Osteoblast (primary cell): ENCODE measurements around the gene ATP6V1G1. TPM values are rescaled to one million over a fixed set of nuclear protein-coding genes. Genes with fewer than 3 reads are reported as not detected.
"Not testable (repeated sequence)": the region's sequence is repeated elsewhere in the genome, so short reads cannot be mapped to it uniquely, and the experiment has no call there.

Source experiments
- DNase-seq: peaks from one replicate; pipeline ENCODE4 v3.0.0; 2011; ENCODE audit warnings: low spot score, mixed read lengths; ENCODE audit not compliant: insufficient read length; ENCODE audit errors: missing footprints
- H2AFZ ChIP-seq: 2 replicates; pipeline ENCODE4 v1.6.0; 2011; ENCODE audit warnings: mild to moderate bottlenecking, low read length
- H3K27ac ChIP-seq: 2 replicates; pipeline ENCODE4 v1.5.1; 2011; ENCODE audit warnings: mild to moderate bottlenecking, low read depth, low read length, moderate library complexity
- H3K27me3 ChIP-seq: 2 replicates; pipeline ENCODE4 v1.6.0; 2012; ENCODE audit warnings: mild to moderate bottlenecking, control low read depth, inconsistent platforms, low read length, moderate library complexity; ENCODE audit not compliant: insufficient read depth
- H3K36me3 ChIP-seq: 2 replicates; pipeline ENCODE4 v1.5.1; 2011; ENCODE audit warnings: mild to moderate bottlenecking, low read length, control low read depth, moderate library complexity; ENCODE audit not compliant: insufficient read depth
- H3K4me1 ChIP-seq: 2 replicates; pipeline ENCODE4 v1.5.1; 2011; ENCODE audit warnings: mild to moderate bottlenecking, low read length, control low read depth, moderate library complexity; ENCODE audit not compliant: insufficient read depth
- H3K4me2 ChIP-seq: 2 replicates; pipeline ENCODE4 v1.6.0; 2011; ENCODE audit warnings: mild to moderate bottlenecking, low read length; ENCODE audit not compliant: insufficient read depth
- H3K4me3 ChIP-seq: fragments of 200-600 bp; sonication (generic); 3 replicates; pipeline ENCODE4 v1.5.1; 2012; ENCODE audit warnings: mild to moderate bottlenecking, low read length, inconsistent platforms; ENCODE audit not compliant: insufficient read depth
- H3K79me2 ChIP-seq: 2 replicates; pipeline ENCODE4 v1.6.0; 2012; ENCODE audit warnings: mild to moderate bottlenecking, low read length, control low read depth, inconsistent platforms; ENCODE audit not compliant: insufficient read depth
- H3K9me3 ChIP-seq: 2 replicates; pipeline ENCODE4 v1.5.1; 2011; ENCODE audit warnings: low read depth, low read length, control low read depth
- H4K20me1 ChIP-seq: 2 replicates; pipeline ENCODE4 v1.6.0; 2012; ENCODE audit warnings: mild to moderate bottlenecking, low read length, control low read depth; ENCODE audit not compliant: insufficient read depth
- total RNA-seq: library from RNA; depleted of rRNA; stranded (reverse); fragments of >200 nt; gene quantifications from 2 replicates; pipeline ENCODE4 v1.2.3, GENCODE V29; 2012
- TF ChIP-seq, protein P1 (sequence below): IDR thresholded peaks from 2 replicates; pipeline ENCODE4 v1.5.1; 2011; ENCODE audit warnings: mild to moderate bottlenecking, low read depth, low read length, moderate library complexity; ENCODE audit errors: extremely low read depth

Gene ATP6V1G1
- total RNA-seq, 1 donor: 98.8 TPM

DNA sequence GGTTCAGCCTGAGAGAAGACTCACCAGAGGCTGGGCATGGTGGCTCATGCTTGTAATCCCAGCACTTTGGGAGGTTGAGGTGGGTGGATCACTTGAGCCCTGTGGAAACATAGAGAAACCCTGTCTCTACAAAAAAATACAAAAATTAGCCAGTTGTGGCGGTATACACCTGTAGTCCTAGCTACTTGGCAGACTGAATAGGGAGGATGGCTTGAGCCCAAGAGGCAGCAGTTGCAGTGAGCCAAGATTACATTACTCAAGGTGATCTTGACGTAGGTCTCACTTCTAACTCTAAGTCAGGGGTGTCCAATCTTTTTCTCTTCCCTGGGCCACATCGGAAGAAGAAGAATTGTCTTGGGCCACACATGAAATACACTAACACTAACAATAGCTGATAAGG lies 16.2 kb upstream of the ATP6V1G1 start:
- Histone ChIP-seq H3K9me3 (no peaks in the 10 kb centered on the region), H3K27me3 (no peaks in the 10 kb centered on the region), H2AFZ (no peak overlapping the region), H3K4me1 (no peaks in the 10 kb centered on the region), H3K36me3 (no peaks in the 10 kb centered on the region), H3K27ac (no peak overlapping the region), H3K4me3 (no peak overlapping the region), H3K79me2 (no peaks in the 10 kb centered on the region), H3K4me2 (no peak overlapping the region), H4K20me1 (no peaks in the 10 kb centered on the region)
- DNase-seq: no peak
- TF ChIP-seq, protein P1, sequence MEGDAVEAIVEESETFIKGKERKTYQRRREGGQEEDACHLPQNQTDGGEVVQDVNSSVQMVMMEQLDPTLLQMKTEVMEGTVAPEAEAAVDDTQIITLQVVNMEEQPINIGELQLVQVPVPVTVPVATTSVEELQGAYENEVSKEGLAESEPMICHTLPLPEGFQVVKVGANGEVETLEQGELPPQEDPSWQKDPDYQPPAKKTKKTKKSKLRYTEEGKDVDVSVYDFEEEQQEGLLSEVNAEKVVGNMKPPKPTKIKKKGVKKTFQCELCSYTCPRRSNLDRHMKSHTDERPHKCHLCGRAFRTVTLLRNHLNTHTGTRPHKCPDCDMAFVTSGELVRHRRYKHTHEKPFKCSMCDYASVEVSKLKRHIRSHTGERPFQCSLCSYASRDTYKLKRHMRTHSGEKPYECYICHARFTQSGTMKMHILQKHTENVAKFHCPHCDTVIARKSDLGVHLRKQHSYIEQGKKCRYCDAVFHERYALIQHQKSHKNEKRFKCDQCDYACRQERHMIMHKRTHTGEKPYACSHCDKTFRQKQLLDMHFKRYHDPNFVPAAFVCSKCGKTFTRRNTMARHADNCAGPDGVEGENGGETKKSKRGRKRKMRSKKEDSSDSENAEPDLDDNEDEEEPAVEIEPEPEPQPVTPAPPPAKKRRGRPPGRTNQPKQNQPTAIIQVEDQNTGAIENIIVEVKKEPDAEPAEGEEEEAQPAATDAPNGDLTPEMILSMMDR: no peak

DNA sequence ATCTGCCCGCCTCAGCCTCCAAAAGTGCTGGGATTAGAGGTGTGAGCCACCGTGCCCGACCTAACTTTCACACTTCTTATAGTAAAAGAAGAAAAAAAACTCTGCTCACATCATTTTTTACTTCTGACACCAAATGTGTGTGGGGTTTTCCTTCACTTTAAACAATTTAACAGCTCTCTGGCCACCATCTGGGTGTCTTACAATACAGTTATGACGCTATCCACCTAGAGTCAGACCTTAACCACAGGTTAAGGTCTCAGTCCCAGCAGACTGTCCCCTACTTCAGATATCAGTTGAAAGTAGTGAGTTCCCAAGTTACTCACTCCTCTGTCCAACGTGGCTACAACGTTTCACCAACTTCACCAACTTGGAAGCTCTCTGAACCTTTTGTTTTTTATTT lies 15.4 kb upstream of the ATP6V1G1 start:
- DNase-seq: no peak
- no peak overlapping the region for H3K4me2 ChIP-seq
- H3K9me3 ChIP-seq: no peaks in the 10 kb centered on the region
- H4K20me1 ChIP-seq: no peaks in the 10 kb centered on the region
- H2AFZ ChIP-seq: no peak overlapping the region
- H3K27ac ChIP-seq: no peak overlapping the region
- H3K27me3 ChIP-seq: no peaks in the 10 kb centered on the region
- H3K4me3 ChIP-seq: no peak overlapping the region
- TF ChIP-seq, protein P1: no peak
- no peaks in the 10 kb centered on the region for H3K4me1 ChIP-seq
- no peaks in the 10 kb centered on the region for H3K79me2 ChIP-seq
- no peaks in the 10 kb centered on the region for H3K36me3 ChIP-seq

DNA sequence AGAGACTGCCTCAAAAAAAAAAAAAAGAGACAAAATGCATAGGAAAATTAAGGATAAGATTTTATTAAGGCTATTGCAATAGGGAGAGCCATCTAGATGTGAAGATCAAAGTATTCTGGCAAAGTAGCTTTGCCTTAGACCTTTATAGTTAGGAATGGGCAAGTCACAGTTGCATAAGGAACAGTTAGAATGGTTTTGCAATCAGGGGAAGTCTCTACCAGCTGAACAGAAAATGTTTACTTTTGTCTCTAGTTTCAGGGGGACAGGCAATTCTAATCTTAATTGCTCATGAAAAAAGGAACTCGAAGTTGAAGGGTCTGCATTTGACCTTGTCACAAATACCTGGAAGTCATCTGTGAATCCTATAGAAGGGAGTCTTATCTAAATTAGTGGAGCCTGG lies 13.1 kb upstream of the ATP6V1G1 start:
- Histone ChIP-seq H3K36me3 (no peaks in the 10 kb centered on the region), H3K9me3 (no peaks in the 10 kb centered on the region), H3K79me2 (no peaks in the 10 kb centered on the region), H3K27me3 (no peaks in the 10 kb centered on the region), H3K4me1 (no peaks in the 10 kb centered on the region), H2AFZ (no peak overlapping the region), H3K27ac (no peak overlapping the region), H3K4me3 (no peak overlapping the region), H4K20me1 (no peaks in the 10 kb centered on the region), H3K4me2 (no peak overlapping the region)
- TF ChIP-seq, protein P1: no peak
- DNase-seq: no peak

DNA sequence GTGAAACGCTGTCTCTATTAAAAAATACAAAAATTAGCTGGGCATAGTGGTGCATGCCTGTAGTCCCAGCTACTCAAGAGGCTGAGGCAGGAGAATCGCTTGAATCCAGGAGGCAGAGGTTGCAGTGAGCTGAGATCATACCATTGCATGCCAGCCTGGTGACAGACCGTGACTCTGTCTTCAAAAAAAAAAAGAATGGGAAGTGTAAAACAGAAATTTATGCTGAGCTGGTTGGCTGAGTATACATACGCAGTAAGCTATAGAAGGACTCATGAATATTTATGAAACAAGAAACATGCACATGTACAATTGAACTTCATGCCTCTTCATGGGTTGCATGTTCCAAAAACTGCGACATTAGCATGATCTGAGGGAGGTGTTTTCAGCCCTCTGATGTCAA lies 10.8 kb upstream of the ATP6V1G1 start:
- H3K27me3 ChIP-seq, DNase-seq, H4K20me1 ChIP-seq, H3K9me3 ChIP-seq, H3K79me2 ChIP-seq, H2AFZ ChIP-seq, H3K36me3 ChIP-seq, H3K4me1 ChIP-seq, H3K27ac ChIP-seq, H3K4me3 ChIP-seq, H3K4me2 ChIP-seq: not testable (repeated sequence)

DNA sequence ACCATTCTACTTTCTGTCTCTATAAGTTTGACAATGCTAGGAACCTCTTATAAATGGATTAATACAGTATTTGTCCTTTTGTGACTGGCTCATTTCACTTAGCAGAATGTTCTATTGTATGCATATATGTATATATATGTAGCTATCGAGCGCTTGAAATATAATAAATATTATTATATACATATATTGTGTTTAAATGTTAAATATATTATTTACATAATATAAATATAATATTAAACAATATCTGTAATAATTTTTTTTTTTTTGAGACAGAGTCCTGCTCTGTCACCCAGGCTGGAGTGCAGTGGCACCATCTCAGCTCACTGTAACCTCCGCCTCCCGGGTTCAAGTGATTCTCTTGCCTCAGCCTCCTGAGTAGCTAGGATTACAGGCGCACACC lies 9.4 kb upstream of the ATP6V1G1 start:
- H3K36me3 ChIP-seq, DNase-seq, H3K4me2 ChIP-seq, H3K79me2 ChIP-seq, H4K20me1 ChIP-seq, H3K9me3 ChIP-seq, H3K4me1 ChIP-seq, H2AFZ ChIP-seq, H3K27me3 ChIP-seq, H3K27ac ChIP-seq, H3K4me3 ChIP-seq: not testable (repeated sequence)
